ENCODE data around the gene ALDH9A1. TPM values are rescaled to one million over a fixed set of nuclear protein-coding genes. Genes with fewer than 3 reads are reported as not detected.

The ALDH9A1 gene
- total and polyA plus RNA-seq, 2 donors (not counting 3 experiments of a cell fraction or from before 2014, with no cell fraction given): 25.5 to 47.4 TPM

- Histone ChIP-seq H2AFZ (ENCODE audit: low read depth, low read length) (no peak overlapping the region), H3K36me3 (ENCODE audit: control insufficient read depth in 2 of 2, extremely low read depth in 1 of 2, insufficient read depth in 2 of 2, low read length in 2 of 2) (peaks cover 3 to 9% of the 10 kb centered on the region in 2 experiments), H3K4me2 (ENCODE audit: insufficient read depth, low read length) (no peak overlapping the region), H3K27ac (ENCODE audit: insufficient read depth, low read depth, low read length) (no peak overlapping the region), H4K20me1 (replicated peaks; ENCODE audit: control insufficient read depth, extremely low read depth, insufficient read depth, low read length) (no peaks in the 10 kb centered on the region), H3K9ac (replicated peaks; ENCODE audit: extremely low read depth, insufficient read depth, low read length) (no peak overlapping the region), H3K9me1 (replicated peaks; ENCODE audit: control insufficient read depth, extremely low read depth, insufficient read depth, low read length) (no peaks in the 10 kb centered on the region), H3K27me3 (ENCODE audit: control insufficient read depth in 2 of 2, insufficient read depth in 2 of 2, low read length in 2 of 2) (no peaks in the 10 kb centered on the region), H3K79me2 (ENCODE audit: control insufficient read depth, insufficient read depth, low read length) (peaks cover 20% of the 10 kb centered on the region), H3K4me3 (replicated peaks in 1 of 3; ENCODE audit: insufficient read depth in 1 of 3, low read depth in 1 of 3, low read length in 3 of 3) (no peak overlapping the region), H3K4me1 (ENCODE audit: control insufficient read depth, extremely low read depth, insufficient read depth, low read length) (peaks cover 7% of the 10 kb centered on the region), H3K9me3 (replicated peaks; ENCODE audit: control insufficient read depth, insufficient read depth, low read length) (no peaks in the 10 kb centered on the region)
- CTCF ChIA-PET: interaction anchor here (1.5 to 1.6 kb wide), 2 partner anchors 9 to 10 kb away, joined by 4 read pairs; no protein-coding TSS in a partner anchor
- BruUV-seq (replicated peaks): no TSS peak
- intact Hi-C loops (cut with micrococcal nuclease): no loop called here
- DNase-seq (ENCODE audit: low read depth, low spot score) (no peak), FAIRE-seq (no peak)
- no peak for TF ChIP-seq GATA2 (IDR thresholded peaks at IDR 0.05; ENCODE audit: insufficient read depth, insufficient read length, low read depth, low read length)
- TF ChIP-seq POLR2AphosphoS5 (IDR thresholded peaks at IDR 0.05; ENCODE audit: insufficient read depth, low read depth, low read length): no peak
- no peak for TF ChIP-seq EZH2 (IDR thresholded peaks at IDR 0.05; ENCODE audit: borderline replicate concordance, low read depth, low read length, severe bottlenecking)
- TF ChIP-seq JUN (IDR thresholded peaks at IDR 0.05; ENCODE audit: borderline replicate concordance, insufficient read depth, insufficient read length, low read depth): no peak
- TF ChIP-seq FOS (IDR thresholded peaks at IDR 0.05; ENCODE audit: borderline replicate concordance, insufficient read depth, low read length): no peak
- no peak for TF ChIP-seq POLR2A (IDR thresholded peaks at IDR 0.05; ENCODE audit: low read depth, low read length)
- no peak for TF ChIP-seq CTCF (IDR thresholded peaks at IDR 0.05; ENCODE audit: extremely low read depth in 1 of 2, insufficient read depth in 1 of 2, low read depth in 1 of 2, low read length in 2 of 2)
- no peak for TF ChIP-seq MAX (IDR thresholded peaks at IDR 0.05; ENCODE audit: insufficient read depth, insufficient read length)
- TF ChIP-seq MYC (IDR thresholded peaks at IDR 0.05; ENCODE audit: low read depth, low read length): no peak
- dilution Hi-C loops (cut with MboI; ENCODE audit: extremely low pct_ligation_motif_present, low sequenced_read_pairs): no loop called here
- POLR2A ChIA-PET: no interaction called here
These were observed 49.3 kb downstream of the ALDH9A1 start for GRCh38 chr1:165648919-165649572.

Measured in endothelial cell of umbilical vein (primary cell).